H4 (cell line): Measurements from ENCODE around the gene SAMD8. TPM values are rescaled to one million over a fixed set of nuclear protein-coding genes. Genes with fewer than 3 reads are reported as not detected.
A peak's percentile ranks its signal among the peaks of the same experiment; 100 is the strongest.
"Not testable (repeated sequence)": the region's sequence is repeated elsewhere in the genome, so short reads cannot be mapped to it uniquely, and the experiment has no call there.

Experiments
- DNase-seq: peaks from one replicate; pipeline ENCODE4 v3.0.0-alpha.2; 2015; ENCODE audit warnings: low spot score
- total RNA-seq: library from RNA; depleted of rRNA; stranded (reverse); fragments of >200 nt; shearing (Covaris generic); gene quantifications from 2 replicates; pipeline ENCODE4 v1.2.3, GENCODE V29; 2014

Gene SAMD8
- total RNA-seq, 1 experiment from 2014 or later: 11.2 TPM

DNA sequence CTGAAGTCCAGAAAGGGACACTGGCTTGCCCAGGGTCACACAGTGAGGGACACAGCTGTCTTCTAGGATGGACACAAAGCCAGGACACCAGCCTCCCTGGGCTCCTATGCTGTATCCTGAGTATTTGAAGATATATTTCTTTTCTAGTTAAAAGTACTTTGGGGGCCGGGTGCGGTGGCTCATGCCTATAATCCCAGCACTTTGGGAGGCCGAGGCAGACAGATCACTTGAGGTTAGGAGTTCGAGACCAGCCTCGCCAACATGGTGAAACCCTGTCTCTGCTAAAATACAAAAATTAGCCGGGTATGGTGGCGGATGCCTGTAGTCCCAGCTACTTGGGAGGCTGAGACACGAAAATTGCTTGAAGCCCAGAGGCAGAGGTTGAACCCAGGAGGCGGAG is 4.6 kb upstream of the SAMD8 start:
- DNase-seq: not testable (repeated sequence)

DNA sequence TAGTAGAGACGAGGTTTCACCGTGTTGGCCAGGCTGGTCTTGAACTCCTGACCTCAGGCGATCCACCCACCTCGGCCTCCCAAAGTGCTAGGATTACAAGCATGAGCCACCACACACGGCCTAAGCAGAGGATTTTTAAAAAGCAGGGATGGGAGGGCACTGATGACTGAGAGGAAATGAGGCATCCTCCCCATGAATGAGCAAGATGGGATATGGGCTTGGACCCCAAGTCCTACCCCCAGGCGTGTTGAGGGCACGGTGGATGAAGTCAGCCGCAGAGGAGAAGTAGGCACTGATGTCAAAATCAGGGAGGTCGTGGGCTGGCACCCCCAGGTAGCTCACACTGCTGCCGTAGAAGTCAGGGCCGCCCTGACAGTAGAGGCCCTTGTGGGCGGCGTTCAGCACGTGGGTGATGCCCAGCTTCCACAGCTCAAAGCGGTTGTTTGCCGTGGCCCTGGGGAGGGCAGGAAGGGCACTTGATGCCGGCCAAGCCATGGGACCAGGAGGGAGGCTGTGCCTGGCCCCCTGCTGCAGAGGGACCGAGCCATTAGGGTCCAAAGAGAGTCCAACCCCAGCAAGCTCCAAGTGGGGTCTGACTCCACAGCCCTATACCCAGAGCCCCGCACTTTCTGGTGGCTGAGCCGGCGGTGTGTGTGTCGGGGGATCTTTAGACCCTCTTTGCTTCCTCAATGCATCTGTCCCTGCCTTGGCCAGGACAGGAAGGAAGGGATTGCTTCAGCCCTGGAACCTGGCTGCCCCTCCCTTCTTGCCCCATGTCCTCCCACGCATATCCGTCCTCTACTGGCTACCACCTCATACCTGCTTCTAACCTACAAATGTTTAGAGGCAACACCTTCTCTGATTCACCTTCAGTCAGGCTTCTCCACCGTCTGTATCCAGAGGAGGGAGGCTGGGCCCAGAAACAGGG is 3.4 kb upstream of the SAMD8 start:
- DNase-seq: no peak

DNA sequence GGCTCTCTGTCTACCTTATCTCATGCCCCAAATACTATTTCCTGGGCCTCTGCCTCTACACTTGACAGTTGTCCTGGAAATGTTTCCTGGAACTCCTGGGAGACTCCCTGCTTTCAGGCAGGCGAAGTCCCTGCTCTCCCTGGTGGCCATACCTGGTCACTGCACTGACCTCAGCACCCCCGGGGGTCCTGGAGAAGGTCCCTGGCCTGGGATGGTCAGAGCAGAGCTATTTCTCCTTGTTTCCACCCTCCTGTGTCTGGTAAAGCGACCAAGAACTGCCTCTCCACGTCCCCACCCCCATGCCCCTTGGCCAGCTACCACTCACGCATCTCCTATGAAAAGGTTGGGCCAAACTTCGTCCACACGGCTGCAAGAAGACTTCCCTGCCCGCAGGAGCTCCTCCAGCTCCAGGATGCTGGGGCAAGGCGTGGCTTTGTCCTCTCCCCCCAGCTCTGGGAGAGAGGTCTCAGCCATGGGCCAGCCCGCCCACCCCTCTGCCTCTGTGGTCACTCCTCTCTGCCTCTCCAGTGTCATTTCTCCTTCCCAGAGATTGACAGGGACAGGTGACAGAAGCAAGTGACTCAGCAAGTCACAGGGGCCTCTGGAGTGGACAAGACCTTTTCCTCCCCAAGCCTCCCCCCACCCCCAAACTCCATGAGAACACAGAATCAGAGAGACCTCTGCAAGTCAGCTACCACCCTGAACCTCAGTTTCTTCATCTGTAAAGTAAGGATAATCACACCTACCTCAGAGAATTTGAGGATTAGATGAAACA is 2.6 kb upstream of the SAMD8 start:
- DNase-seq: peak; percentile 35

DNA sequence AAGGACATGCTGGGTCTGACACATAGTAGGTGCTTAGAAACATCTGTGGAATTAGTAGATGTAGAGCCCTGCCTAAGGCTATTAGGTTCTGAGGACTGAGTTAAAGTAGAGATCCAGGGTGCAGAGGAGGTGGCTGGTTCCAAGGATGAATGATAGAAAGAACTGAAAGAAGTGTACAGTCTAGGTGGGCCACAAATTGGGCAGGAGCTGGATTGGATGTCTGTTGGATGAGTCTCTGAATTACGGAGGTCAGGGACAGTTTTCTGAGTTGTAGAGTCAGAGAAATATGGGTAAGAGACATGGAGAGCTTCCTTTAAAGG is 2.0 kb upstream of the SAMD8 start:
- DNase-seq: no peak

DNA sequence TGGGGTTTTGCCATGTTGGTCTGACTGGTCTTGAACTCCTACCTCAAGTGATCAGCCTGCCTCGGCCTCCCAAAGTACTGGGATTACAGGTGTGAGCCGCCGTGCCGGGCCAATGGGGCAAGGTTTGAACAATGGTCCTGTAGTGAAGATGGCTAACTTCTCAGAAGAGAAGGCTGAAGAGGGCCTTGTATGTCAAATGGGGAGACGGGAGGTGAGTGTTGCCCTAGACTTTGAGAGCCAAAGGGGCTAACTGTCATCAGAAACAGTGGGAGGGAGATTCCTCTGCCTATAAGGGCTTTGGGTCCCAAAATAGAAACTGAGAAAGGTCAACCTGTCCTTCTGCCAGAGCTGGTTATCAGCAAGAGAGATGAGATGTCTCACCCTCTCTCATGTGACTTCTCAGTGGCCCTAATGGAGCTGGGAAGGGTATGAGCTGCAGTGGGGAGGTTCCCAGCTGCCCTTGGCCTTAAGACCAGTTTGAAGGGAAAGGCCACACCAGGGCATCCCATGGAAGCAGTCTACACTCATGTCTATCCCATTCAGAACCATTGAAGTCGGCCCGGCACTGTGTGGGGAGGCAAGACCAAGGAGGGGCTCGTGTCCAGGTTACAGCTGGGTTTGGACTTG is 1.3 kb upstream of the SAMD8 start:
- DNase-seq: no peak

DNA sequence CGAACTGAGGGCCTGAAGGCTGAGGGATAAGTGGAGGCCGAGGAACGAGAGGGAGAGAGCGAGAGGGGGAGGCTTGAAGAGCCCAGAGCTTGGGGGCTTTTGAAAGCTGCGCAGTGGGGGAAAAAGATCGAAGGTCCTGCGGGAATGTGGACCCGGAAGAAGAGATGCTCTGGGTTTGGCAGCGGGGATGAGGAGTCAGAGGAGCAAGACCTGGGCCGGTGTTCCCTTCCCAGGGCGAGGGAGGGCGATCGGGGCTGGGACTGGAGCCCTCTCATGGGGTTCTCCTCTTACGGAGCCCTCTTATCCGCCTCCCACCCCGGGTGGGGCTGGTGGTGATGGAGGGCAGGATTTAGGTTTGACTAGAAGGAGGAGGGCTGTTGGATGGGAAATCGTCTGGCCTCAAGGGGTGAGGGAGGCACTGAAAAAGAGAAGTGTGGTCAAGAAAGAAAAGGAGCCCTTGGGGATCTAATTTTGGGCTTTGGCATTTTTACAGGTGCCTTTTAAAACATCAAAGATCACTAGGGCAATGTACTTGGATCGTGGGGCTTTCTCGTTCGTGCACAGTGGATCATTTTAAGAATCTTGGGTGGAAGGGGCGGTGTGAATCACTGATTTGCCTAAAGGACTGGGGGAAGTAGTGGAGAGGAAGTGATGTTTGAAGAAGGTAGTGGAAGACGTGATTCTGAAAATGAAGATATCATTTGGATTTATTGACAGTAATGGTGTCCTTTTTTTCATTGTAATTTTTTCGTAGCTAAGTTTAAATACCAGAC is 637 bp downstream of the SAMD8 start:
- no peak for DNase-seq

DNA sequence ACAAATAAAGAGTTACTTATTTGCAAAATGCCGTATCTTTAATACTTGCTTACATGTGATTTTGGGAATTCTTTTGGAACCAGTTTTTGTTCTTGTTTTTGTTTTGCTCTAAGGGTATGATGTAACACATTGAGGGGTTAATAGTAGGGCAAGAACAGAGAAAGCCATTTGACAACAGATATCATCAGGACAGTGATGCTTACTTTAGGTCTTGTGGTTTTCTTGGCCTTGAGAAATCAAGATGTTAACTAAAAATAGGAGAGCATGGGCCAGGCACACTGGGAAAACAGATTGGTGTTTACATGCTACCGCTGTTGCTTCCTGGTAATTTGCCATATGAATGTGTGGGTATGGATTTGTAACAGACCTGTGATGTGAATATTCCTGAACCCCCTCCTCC is 3.7 kb downstream of the SAMD8 start:
- no peak for DNase-seq

DNA sequence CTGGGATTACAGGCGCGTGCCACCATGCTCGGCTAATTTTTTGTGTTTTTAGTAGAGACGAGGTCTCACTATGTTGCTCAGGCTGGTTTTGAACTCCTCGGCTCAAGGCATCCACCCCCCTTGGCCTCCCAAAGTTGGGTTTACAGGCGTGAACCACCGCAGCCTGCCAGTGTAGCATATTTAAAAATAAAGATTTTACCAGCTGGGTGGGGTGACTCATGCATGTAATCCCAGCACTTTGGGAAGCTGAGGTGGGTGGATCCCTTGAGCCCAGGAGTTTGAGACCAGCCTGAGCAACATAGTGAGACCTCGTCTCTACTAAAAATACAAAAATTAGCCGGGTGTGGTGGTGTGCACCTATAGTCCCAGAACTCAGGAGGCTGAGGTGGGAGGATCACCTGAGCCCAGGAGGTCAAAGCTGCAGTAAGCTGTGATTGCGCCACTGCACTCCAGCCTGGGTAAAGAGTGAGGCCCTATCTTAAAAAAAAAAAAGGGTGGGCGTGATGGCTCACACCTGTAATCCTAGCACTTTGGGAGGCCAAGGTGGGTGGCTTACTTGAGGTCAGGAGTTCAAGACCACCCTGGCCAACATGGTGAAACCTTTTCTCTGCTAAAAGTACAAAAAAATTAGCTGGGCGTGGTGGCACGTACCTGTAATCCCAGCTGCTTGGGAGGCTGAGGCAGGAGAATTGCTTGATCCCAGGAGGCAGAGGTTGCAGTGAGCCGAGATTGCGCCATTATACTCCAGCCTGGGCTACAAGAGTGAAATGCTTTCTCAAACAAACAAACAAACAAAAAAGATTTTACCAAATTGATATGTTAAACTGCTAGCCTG is 5.7 kb downstream of the SAMD8 start:
- not testable (repeated sequence) for DNase-seq

DNA sequence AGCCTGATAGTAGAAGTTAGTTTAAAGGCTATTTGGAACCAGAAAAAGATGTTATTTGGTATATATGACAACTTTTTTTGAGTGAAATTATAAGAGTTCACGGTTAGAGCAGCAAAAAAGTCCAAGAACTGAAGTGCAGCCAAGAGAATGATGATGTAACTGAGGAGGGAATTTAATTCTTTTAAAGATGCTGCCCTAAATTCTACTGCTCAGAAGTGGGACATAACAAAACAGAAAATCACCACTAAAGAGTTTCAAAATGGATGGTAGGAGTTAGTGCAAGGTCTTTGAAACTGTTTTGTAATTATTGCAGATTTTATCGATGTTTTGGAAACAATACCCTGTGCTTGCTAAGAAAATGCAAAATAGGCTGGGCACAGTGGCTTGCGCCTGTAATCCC is 6.5 kb downstream of the SAMD8 start:
- no peak for DNase-seq

DNA sequence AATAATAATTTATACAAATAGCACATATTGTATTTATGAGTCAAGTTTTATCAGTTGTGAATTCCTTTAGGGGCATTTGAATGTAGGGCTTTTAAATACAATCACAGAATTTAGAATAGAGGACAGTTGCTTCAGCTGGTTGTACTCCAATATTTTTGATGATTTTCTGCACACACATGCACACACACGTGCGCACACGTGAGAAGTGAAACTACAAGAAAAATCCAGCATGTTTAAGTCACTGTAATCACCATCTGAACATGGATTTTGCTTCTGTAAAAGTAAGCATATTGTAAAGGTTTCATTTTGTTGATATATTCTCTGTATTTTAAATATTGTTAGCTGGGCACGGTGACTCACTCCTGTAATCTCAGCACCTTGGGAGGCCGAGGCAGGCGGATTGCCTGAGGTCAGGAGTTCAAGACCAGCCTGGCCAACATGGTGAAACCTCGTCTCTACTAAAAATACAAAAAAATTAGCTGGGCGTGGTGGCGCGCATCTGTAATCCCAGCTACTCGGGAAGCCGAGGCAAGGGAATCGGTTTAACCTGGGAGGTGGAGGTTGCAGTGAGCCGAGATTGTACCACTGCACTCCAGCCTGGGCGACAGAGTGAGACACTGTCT is 8.1 kb downstream of the SAMD8 start:
- DNase-seq: not testable (repeated sequence)

DNA sequence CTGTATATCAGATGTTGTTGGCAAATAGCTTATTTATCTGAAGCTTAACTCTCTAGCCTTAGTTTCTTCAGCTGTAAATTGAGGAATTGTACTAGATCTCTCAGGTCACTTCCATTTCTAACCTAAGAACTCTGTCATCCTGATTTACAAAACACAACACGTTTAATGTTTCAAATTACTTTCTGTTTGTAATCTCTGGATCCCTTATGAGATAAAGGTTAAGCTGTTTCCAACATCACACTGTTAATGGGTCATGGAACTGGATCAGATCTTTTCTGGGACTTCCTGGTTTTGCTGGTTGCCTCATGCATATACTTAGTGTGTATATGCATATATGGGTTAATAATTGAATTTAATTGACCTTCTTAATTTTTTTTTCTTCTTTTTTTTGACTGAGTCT is 9.9 kb downstream of the SAMD8 start:
- DNase-seq: no peak

DNA sequence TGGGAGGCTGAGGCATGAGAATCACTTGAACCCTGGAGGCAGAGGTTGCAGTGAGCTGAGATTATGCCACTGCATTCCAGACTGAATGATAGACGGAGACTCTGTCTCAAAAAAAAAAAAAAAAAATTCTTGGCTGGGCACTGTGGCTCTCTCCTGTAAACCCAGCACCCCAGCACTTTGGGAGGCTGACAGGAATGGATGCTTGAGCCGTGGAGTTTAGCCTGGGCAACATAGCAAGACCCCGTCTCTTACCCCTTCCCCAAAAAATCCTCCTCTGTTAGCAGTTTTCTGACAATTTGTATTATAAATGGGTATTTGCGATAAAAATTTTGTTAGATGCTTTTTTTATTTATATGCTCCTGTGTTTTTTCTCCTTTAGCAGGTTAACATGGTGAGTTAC is 11.0 kb downstream of the SAMD8 start:
- no peak for DNase-seq

DNA sequence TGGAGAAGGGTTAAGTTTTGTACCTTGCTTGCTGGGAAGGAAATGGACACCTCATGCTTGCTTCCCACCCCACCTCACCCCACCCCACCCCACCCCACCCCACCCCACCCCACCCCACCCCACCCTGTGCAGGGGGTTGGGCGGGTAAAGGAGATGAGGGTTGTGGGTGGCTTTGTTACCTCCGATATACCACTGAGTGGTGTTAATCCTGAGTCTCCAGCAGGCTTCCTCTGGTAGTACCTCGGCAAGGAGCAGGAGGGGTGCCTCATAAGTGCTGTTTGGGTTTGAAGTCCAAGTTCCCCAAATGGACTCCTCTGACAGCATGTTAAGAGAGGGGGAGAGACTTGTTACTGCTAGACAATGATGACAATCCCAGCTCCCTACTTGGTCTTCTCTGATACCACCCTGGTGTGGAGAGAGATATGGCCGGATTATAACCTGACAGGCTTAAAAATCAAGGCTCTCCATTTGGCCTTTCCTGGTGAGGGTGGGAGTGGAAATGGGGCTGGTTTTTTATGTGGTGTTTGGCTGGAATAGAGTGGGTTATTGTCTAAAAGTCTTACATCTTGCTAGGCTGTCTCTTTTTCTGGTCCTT is 11.7 kb downstream of the SAMD8 start:
- no peak for DNase-seq

DNA sequence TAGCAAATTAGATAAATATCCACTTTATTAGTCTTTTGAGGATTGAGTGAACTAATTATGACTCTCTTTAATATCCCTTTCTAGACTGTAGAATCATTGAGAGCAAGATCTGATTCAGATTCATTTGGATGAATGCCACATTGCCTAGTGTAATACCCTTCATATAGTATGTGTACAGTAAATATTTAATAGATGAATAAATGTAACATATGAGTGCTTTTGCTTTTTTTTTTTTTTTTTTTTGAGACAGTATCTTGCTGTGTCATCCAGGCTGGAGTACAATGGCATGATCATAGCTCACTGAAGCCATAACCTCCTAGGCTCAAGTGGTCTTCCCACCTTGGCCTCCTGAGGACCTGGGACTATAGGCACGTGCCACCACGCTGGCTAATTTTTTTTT is 14.8 kb downstream of the SAMD8 start:
- no peak for DNase-seq

DNA sequence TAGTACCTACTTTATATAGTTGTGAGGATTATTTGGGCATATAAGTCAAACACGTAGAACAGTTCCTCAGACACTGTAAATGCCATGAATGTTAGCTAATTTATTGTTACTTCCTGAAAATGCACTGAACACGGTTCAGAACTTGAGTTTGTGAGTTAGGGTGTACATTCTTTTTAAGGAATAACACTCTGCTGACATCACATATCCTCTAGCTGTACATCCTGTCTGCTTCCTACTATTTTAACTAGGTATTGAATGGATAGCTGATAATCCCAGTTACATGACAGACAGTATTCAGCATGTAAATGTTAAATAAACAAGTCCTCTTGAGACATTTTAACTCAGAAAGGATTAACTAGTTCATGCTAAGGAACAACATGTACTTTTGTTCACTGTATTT is 16.0 kb downstream of the SAMD8 start:
- DNase-seq: no peak

DNA sequence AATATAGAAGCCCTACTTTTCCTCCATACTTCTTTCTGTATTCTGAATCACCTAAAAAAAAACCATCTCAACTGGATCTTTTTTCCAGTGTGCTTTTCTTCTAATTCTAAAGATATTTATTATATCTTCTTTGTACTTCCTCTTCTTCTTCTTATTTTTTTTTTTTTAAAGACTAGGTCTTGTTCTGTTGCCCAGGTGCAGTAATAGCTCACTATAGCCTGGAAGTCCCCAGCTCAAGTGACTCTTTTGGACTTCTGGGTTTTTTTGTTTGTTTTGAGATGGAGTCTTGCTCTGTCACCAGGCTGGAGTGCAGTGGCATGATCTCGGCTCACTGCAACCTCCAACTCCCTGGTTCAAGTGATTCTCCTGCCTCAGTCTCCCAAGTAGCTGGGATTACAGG is 17.5 kb downstream of the SAMD8 start:
- not testable (repeated sequence) for DNase-seq

DNA sequence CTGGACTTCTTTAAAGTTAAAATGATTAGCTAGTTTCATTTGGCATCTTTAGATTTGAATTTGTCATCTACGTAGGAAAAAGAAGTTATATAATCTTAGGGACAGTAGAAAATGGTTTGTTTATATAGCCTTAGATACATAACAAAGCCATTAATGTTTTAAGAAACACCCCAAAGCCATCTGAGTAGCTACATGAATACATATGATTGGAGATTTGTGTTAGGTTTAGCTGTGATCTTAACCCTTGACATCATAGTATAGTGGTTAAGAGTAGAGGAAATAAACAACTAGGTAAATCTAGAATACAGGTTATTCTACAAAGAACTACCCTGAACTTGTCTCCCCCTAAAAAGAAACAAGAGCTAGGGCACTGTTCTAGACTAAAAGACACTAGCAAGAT is 18.1 kb downstream of the SAMD8 start:
- DNase-seq: no peak

DNA sequence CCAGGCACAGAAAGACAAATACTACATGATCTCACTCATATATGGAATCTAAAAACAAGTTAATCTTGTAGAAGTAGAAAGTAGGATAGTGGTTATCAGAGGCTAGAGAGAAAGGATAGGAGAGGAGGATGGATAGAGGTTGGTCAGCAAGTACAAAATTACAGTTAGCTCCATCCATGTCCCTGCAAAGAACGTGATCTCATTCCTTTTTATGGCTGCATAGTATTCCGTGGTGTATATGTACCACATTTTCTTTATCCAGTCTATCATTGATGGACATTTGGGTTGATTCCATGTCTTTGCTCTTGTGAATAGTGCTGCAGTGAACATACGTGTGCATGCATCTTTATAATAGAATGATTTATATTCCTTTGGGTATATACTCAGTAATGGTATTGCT is 22.2 kb downstream of the SAMD8 start:
- DNase-seq: not testable (repeated sequence)

DNA sequence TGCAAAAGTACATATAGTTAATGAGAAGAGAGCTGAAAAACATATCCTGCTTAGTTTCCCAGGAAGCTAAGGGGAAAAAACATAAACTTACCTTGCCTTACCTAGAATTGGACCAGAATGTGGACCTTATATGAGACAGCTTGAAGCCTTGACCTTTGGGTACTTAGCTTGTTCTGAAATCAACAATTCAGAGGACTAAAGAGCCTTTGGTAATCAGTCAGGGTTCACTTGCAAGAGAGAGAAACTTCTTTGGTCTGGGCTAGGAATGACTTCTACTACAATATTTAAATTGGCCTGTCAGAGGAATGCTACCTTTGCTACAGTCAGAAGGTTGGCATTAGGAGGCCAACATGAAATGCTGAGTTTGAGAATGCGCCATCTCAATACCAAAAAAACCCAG is 24.9 kb downstream of the SAMD8 start:
- DNase-seq: no peak
